GM12878 (cell line): Measurements from ENCODE around the gene CALM3. TPM values are rescaled to one million over a fixed set of nuclear protein-coding genes. Genes with fewer than 3 reads are reported as not detected.

Experiments
- BMI1 ChIP-seq: fragments of 450-650 bp; IDR thresholded peaks from 2 replicates; pipeline ENCODE4 v1.6.1; 2016; ENCODE audit warnings: mild to moderate bottlenecking, moderate library complexity, borderline replicate concordance
- E4F1 ChIP-seq: fragments of 450-650 bp; IDR thresholded peaks from 2 replicates; pipeline ENCODE4 v1.6.1; 2018; ENCODE audit warnings: borderline replicate concordance, mild to moderate bottlenecking; ENCODE audit not compliant: partially characterized antibody
- HCFC1 ChIP-seq: fragments of 150-350 bp; IDR thresholded peaks from 2 replicates; pipeline ENCODE4 v1.6.1; 2014; ENCODE audit warnings: low read length
- SIN3A ChIP-seq: IDR thresholded peaks from 2 replicates; pipeline ENCODE4 v1.6.1; 2012; ENCODE audit warnings: low read depth, low read length, improper control_type of control experiment
- TCF7 ChIP-seq: IDR thresholded peaks from 2 replicates; pipeline ENCODE4 v1.6.1; 2014; ENCODE audit warnings: antibody characterized with exemption, borderline replicate concordance
- ZBED1 ChIP-seq: IDR thresholded peaks from 2 replicates; pipeline ENCODE4 v1.6.1; 2016; ENCODE audit warnings: borderline replicate concordance
- ZNF592 ChIP-seq: fragments of 450-650 bp; IDR thresholded peaks from 2 replicates; pipeline ENCODE4 v1.6.1; 2017; ENCODE audit warnings: mild to moderate bottlenecking, moderate library complexity
- polyA plus RNA-seq, 11 experiments: library from polyadenylated mRNA; depleted of rRNA in 4 of 11; unstranded in 6 of 11; stranded (reverse) in 5 of 11; fragments of >200 nt; fragmentation: Nextera tagmentation in 4 of 11; fragmentation: Illumina TruSeq in 1 of 11; extraction: Ambion mirVana in 4 of 11; extraction: Trizol in 1 of 11; gene quantifications; 1 replicate in 1 of 11; 2 replicates in 10 of 11; pipeline versions ENCODE4 v1.2.1 to v1.2.3, GENCODE V29; 2011 to 2016; ENCODE audit warnings: inconsistent platforms in 2 of 11, missing spikeins in 2 of 11, low read depth in 1 of 11
- total RNA-seq, 4 experiments: library from RNA; depleted of rRNA in 3 of 4; stranded (reverse); fragments of >200 nt in 3 of 4; fragmentation: Illumina TruSeq in 1 of 4; extraction: Trizol in 1 of 4; gene quantifications; 2 replicates each; pipeline versions ENCODE4 v1.2.1 to v1.2.3, GENCODE V29; 2013 to 2021

The CALM3 gene
- total and polyA plus RNA-seq, 10 of the 15 experiments (the other 5 are each of a cell fraction or from before 2014, with no cell fraction given): 164 to 849 (median 347) TPM

- TF ChIP-seq ZNF592 (no peak), BMI1 (no peak), E4F1 (peak; percentile 92), SIN3A (no peak; the same call in 1 of the 2 replicates), ZBED1 (no peak), TCF7 (no peak), HCFC1 (peak; percentile 41)
These were observed 479 bp upstream of the CALM3 start (continued) for GRCh38 chr19:46600384-46601317.
